Activated CD4-positive, alpha-beta memory T cell treated with anti-CD3 and anti-CD28 coated beads, Interleukin-2, amount 10 ng/mL, durations not matched to agents 7 days and 5 days (primary cell): ENCODE measurements around the gene RTN4. TPM values are rescaled to one million over a fixed set of nuclear protein-coding genes. Genes with fewer than 3 reads are reported as not detected.
"Not testable (repeated sequence)": the region's sequence is repeated elsewhere in the genome, so short reads cannot be mapped to it uniquely, and the experiment has no call there.

Experiments used
- CTCF ChIA-PET: fragments of 350-600 bp; sonication (Branson Sonifier 250); formaldehyde crosslinking; loops from one replicate; lab custom pipeline; 2021; ENCODE audit warnings: antibody characterized with exemption, inconsistent platforms; lab: Charles Lee
- POLR2A ChIA-PET: fragments of 350-600 bp; sonication (Branson Sonifier 250); formaldehyde crosslinking; loops from one replicate; lab custom pipeline; 2021; ENCODE audit warnings: antibody characterized with exemption; lab: Charles Lee
- DNase-seq: peaks from one replicate; pipeline ENCODE4 v3.0.0-alpha.2; 2020
- H3K27ac Mint-ChIP-seq: one replicate; pipeline ENCODE4 v1.8.0; 2021; ENCODE audit warnings: mild to moderate bottlenecking, mixed read lengths
- H3K27me3 Mint-ChIP-seq: one replicate; pipeline ENCODE4 v1.8.0; 2021; ENCODE audit warnings: mixed read lengths
- H3K36me3 Mint-ChIP-seq: one replicate; pipeline ENCODE4 v1.8.0; 2021; ENCODE audit warnings: low read depth, mixed read lengths
- H3K4me1 Mint-ChIP-seq: one replicate; pipeline ENCODE4 v1.8.0; 2021; ENCODE audit warnings: mixed read lengths
- H3K4me3 Mint-ChIP-seq: one replicate; pipeline ENCODE4 v1.8.0; 2021; ENCODE audit warnings: mild to moderate bottlenecking, mixed read lengths
- H3K9me3 Mint-ChIP-seq: one replicate; pipeline ENCODE4 v1.8.0; 2021; ENCODE audit warnings: mixed read lengths
- total RNA-seq, 2 experiments: library from RNA; stranded (reverse); gene quantifications; one replicate each; pipeline ENCODE4 v1.2.3, GENCODE V29; 2021

The RTN4 gene
- total RNA-seq, 2 experiments from 2014 or later: 90.1 to 92.4 TPM

DNA sequence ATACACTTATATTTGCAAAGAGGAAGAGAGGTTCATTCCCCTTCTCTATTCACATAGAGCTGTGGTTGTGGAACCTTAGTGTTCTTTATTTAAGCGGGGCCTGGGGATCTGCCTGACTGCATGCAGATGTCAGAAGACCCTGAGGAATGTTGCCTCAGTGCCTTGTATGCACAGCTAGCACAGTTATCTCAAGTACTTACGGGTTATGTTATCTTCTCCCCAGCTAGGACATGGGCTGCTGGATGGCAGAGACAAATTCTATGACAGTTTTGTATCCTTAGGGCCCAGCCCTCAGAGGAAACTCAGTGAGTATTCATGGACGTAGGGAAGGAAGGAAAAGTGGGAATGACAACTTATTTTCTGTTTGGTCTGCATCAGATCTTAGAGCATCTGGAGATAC, 37.7 kb upstream of the RTN4 start:
- peaks cover 14% of the 10 kb centered on the region for H3K4me1 Mint-ChIP-seq

DNA sequence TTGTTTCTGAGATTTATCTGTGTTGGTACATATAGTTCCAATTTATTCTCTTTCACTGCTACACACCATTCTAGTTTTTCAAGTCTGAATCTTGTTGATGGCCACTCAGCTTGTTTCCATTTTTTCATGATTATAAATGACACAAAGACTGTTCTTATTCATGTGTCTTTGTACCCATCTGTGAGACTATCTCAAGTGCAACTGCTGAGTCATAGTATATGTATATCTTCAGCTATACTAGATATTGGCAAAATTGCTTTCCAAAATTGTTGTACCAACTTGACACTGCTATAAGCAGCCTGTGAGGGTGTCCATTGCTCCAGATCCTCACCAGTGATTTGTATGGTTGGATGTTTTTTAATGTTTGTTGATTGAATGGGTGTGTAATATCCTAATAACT, 37.2 kb upstream of the RTN4 start:
- no peak overlapping the region for H3K27ac Mint-ChIP-seq
- H3K4me3 Mint-ChIP-seq: no peak overlapping the region
- ChIA-PET CTCF (no interaction called here), POLR2A (no interaction called here)
- H3K9me3 Mint-ChIP-seq: no peaks in the 10 kb centered on the region
- no peaks in the 10 kb centered on the region for H3K27me3 Mint-ChIP-seq
- no peak for DNase-seq
- H3K4me1 Mint-ChIP-seq: peaks cover 9% of the 10 kb centered on the region
- no peaks in the 10 kb centered on the region for H3K36me3 Mint-ChIP-seq

More for the DNA sequence above, 37.7 kb upstream of the RTN4 start:
- ChIA-PET CTCF (no interaction called here), POLR2A (no interaction called here)
- no peak for DNase-seq
- Mint-ChIP-seq H3K27me3 (no peaks in the 10 kb centered on the region), H3K4me3 (no peak overlapping the region), H3K9me3 (no peaks in the 10 kb centered on the region), H3K36me3 (no peaks in the 10 kb centered on the region), H3K27ac (no peak overlapping the region)

DNA sequence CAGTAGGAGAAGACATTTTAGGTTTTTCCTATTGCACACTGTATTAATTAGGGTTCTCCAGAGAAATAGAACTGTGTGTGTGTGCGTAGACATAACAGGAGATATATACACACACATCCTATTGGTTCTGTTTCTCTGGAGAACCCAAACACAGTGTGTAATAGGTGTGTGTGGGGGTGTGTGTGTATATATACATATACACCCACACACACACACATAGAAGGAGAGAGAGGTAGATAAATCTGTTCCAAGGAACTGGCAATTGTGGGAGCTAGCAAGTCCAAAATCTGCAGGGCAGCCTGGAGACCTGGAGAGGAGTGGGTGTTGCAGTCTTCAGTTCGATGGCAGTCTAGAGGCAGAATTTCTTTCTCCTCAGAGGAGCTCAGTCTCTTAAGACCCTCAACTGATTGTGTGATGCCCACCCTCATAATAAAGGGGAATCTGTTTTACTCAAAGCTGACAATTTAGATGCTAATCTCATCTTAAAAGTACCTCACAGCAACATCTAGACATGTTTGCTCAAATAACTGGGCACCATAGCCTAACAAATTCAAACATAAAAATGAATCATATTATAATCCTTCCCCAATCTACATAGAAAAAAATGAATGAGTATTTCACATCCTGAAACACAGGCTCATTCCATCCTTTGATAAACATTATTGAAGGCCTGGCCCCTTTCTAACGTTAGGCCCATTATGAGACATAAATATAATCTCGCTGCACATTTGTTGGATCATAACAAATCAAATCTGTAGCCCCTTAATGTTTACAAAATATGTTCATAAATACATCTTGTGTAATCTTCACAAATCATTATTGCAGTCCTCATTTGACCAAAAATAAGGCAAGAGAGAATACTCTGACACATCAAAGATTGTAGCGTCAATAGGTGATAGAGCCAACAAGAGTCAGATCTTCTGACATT, 35.1 kb upstream of the RTN4 start:
- H3K9me3 Mint-ChIP-seq: peaks cover 1% of the 10 kb centered on the region
- H3K4me3 Mint-ChIP-seq: no peak overlapping the region
- H3K4me1 Mint-ChIP-seq: peaks cover 4% of the 10 kb centered on the region
- ChIA-PET POLR2A (interaction anchor here (1.1 kb wide), 1 partner anchor 36 kb away, joined by 3 read pairs; the partner anchor contains the start of gene RTN4), CTCF (no interaction called here)
- no peak for DNase-seq
- no peaks in the 10 kb centered on the region for H3K27me3 Mint-ChIP-seq
- no peaks in the 10 kb centered on the region for H3K36me3 Mint-ChIP-seq
- H3K27ac Mint-ChIP-seq: no peak overlapping the region

DNA sequence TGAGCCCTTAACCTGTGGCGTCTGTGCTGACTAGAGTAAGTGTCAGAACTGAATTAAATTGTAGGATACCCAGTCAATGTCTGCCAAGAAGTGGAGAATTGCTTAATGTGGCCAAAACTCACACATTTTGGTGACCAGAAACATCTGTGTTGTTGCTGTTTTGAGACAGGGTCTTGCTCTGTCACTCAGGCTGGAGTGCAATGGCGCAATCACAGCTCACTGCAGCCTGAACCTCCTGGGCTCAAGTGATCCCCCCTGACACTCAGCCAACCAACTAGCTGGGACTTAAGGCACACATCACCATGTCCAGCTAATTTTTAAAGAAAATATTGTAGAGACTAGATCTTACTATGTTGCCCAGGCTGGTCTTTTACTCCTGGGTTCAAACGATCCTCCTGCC, 34.4 kb upstream of the RTN4 start:
- H3K27ac Mint-ChIP-seq: no peak overlapping the region
- no peak for DNase-seq
- no peaks in the 10 kb centered on the region for H3K27me3 Mint-ChIP-seq
- CTCF ChIA-PET: no interaction called here
- H3K36me3 Mint-ChIP-seq: no peaks in the 10 kb centered on the region
- H3K4me1 Mint-ChIP-seq: peaks cover 4% of the 10 kb centered on the region
- no peak overlapping the region for H3K4me3 Mint-ChIP-seq
- H3K9me3 Mint-ChIP-seq: peaks cover 5% of the 10 kb centered on the region
- POLR2A ChIA-PET: interaction anchor here (1.1 kb wide), 1 partner anchor 35 kb away, joined by 3 read pairs; the partner anchor contains the start of gene RTN4

DNA sequence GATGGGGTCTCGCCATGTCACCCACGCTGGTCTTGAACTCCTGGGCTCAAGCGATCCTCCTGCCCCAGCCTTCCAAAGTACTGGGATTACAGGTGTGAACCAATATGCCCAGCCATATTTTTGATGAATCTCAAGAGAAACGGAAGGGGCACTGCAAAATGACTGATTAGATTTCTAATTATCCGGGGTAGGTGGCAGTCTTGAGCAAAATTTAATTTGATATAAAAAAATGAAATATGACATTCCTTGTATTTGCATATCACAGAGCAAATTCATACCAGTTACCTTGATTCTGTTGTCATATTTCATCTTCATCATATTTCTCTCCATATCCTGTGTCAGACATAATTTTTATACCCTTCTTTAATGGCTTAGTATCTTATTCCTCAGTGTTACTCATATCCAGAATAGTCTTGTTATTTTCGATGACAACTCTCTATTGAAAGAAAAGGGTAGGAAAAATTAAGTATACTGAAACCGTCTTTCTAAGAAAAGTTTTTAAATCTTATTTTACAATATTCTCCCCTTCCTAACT, 30.0 kb upstream of the RTN4 start:
- Mint-ChIP-seq H3K36me3 (no peaks in the 10 kb centered on the region), H3K9me3 (peaks cover 10% of the 10 kb centered on the region), H3K4me3 (no peak overlapping the region), H3K27ac (no peak overlapping the region), H3K4me1 (peaks cover 4% of the 10 kb centered on the region), H3K27me3 (no peaks in the 10 kb centered on the region)
- DNase-seq: no peak
- POLR2A ChIA-PET: no interaction called here
- CTCF ChIA-PET: no interaction called here

DNA sequence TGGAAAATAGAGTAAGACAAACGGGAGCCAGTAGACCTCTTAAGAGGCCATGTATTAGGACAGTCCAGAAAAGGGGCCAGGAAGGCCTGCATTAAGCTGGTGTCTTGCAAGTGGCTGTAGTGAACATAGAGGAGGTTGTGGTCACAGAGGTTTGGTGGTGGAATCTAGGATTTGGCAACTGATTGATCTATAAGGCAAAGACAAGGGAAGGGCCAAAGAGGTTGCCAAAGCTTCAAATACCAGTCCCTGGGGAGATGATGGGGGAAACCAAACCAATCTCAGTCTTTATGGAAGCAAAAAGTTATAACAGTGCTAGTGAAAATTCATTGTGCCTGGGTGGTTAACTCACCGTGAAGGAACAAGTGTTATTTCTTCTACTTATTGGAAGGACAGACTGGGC, 28.7 kb upstream of the RTN4 start:
- ChIA-PET CTCF (no interaction called here), POLR2A (no interaction called here)
- Mint-ChIP-seq H3K27ac (no peak overlapping the region), H3K9me3 (peaks cover 10% of the 10 kb centered on the region), H3K27me3 (no peaks in the 10 kb centered on the region), H3K4me1 (peaks cover 4% of the 10 kb centered on the region), H3K4me3 (no peak overlapping the region), H3K36me3 (no peaks in the 10 kb centered on the region)
- no peak for DNase-seq

DNA sequence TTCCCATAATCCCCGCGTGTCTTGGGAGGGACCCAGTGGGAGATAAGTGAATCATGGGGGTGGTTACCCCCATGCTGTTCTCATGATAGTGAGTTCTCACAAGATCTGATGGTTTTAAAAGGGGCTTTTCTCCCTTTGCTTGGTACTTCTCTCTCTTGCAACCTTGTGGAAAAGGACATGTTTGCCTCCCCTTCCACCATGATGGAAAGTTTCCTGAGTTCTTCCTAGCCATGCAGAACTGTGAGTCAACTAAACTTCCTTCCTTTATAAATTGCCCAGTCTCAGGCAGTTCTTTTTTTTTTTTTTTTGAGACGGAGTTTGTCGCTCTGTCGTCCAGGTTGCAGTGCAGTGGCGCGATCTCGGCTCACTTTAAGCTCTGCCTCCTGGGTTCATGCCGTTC, 26.5 kb upstream of the RTN4 start:
- Mint-ChIP-seq H3K36me3 (no peaks in the 10 kb centered on the region), H3K4me1 (no peaks in the 10 kb centered on the region), H3K4me3 (no peak overlapping the region), H3K27ac (no peak overlapping the region), H3K9me3 (peaks cover 10% of the 10 kb centered on the region), H3K27me3 (no peaks in the 10 kb centered on the region)
- no peak for DNase-seq
- POLR2A ChIA-PET: no interaction called here
- CTCF ChIA-PET: interaction anchor here (1.7 kb wide), 1 partner anchor 28 kb away, joined by 6 read pairs; no protein-coding TSS in a partner anchor

DNA sequence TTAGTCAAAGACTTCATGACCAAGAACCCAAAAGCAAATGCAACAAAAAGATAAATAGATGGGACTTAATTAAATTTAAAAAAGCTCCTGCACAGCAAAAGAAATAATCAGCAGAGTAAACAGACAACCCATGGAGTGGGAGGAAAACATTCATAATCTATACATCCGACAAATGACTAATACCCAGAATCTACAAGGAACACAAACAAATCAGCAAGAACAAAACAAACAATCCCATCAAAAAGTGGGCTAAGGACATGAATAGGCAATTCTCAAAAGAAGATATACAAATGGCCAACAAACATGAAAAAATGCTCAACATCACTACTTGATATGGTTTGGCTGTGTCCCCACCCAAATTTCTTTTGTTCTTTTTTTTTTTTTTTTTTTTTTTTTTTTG, 25.8 kb upstream of the RTN4 start:
- H3K27me3 Mint-ChIP-seq, POLR2A ChIA-PET: not testable (repeated sequence)

DNA sequence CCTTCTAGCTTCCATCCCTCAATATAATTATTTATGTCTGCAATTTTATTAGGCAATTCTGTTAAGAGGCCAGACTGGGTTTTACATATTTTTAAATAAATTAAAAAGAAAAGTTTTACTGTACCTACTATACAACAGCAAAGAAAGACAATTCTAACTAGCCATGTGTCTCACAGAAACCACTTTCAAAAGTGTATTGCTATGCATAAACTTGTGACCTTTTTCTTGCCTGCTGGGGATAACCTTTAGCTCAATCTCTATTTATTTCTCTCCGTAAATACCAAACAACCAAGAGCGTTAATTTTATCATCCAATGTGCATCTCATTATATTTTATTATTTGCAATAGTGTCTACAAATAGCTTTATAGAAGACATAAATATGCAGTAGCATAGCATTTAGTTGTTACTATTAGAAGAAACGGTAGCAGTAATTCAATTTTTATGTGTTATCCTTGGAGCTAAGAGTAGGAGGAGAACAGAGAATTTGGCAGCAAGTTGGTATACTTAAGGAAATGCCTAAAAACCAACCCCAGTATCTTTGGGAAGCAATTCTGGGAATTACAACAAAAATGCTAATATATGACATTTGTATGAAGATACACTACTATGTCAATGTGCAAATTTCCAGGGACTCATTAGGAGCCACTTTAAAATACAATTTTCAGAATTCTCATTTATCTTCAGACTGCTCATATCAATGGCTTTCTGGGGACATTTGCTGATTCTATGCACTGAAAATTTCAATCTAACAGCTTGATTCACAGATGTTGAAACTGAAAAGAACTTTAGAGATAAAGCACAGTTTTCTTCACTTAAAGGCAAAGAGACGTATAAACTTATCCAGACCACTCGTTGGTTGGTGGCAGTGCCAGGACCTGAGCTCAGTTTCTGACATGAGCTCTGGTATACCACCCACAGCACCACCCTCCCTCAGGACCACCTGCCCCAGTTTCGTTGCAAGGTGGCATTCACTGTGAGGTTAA, 23.0 kb upstream of the RTN4 start:
- no peak overlapping the region for H3K27ac Mint-ChIP-seq
- POLR2A ChIA-PET: no interaction called here

More for the DNA sequence above, 25.8 kb upstream of the RTN4 start:
- H3K27ac Mint-ChIP-seq, DNase-seq, H3K4me1 Mint-ChIP-seq, H3K4me3 Mint-ChIP-seq, H3K36me3 Mint-ChIP-seq, CTCF ChIA-PET, H3K9me3 Mint-ChIP-seq: not testable (repeated sequence)

DNA sequence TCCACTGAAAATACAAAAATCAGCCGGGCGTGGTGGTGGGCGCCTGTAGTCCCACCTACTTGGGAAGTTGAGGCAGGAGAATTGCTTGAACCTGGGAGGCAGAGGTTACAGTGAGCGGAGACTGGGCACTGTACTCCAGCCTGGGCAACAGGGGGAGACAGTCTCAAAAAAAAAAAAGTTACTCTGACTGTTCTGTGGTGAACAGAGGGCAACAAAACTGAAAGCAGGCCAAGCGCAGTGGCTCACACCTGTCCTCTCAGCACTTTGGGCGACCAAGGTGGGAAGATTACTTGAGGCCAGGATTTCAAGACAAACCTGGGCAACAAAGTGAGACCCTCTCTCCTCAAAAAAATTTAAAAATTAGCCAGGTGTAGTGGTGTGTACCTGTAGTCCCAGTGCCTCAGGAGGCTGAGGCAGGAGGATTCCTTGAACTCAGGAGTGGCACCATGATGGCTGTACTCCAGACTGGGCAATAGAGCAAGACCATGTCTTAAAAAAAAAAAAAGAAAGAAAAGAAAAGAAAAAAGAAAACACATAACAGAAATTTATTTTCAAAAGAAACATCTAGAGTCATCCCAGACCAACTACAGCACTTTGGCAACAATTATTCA, 13.6 kb upstream of the RTN4 start:
- ChIA-PET POLR2A (interaction anchor here (1.5 to 1.7 kb wide), 2 partner anchors 14 kb away, joined by 4 to 5 read pairs; partner anchors contain the start of gene RTN4), CTCF (interaction anchor here (0.7 kb wide), 1 partner anchor 44 kb away, joined by 5 read pairs; no protein-coding TSS in a partner anchor)
- Mint-ChIP-seq H3K27ac (peak overlapping the region; percentile 13), H3K27me3 (no peaks in the 10 kb centered on the region), H3K9me3 (no peaks in the 10 kb centered on the region), H3K36me3 (no peaks in the 10 kb centered on the region), H3K4me3 (no peak overlapping the region), H3K4me1 (peaks cover 7% of the 10 kb centered on the region)
- DNase-seq: no peak

More for the DNA sequence above, 23.0 kb upstream of the RTN4 start:
- no peaks in the 10 kb centered on the region for H3K4me1 Mint-ChIP-seq
- H3K27me3 Mint-ChIP-seq: peaks cover 3% of the 10 kb centered on the region
- H3K4me3 Mint-ChIP-seq: no peak overlapping the region
- CTCF ChIA-PET: interaction anchor here (1.4 kb wide), 1 partner anchor 20 kb away, joined by 3 read pairs; no protein-coding TSS in a partner anchor
- H3K36me3 Mint-ChIP-seq: no peaks in the 10 kb centered on the region
- H3K9me3 Mint-ChIP-seq: no peaks in the 10 kb centered on the region
- no peak for DNase-seq

DNA sequence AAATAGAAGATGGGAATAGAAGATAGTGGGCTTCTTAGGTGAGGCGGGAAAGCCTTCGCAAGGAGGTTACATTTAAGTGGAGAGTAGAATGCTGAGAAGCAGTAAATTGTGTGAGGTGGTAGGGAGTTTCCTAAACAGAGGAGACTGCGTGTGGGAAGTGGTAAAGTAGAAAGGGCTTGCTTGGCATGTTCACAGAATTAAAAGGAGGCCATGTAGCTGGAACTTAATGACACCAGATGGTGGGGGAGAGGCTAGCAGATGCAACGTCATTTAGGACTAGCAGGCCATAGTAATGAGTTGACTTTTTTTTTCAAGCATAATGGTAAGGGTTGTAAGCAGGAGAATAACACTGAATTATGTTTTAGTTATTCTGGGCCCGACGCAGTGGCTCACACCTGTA, 13.0 kb upstream of the RTN4 start:
- POLR2A ChIA-PET: interaction anchor here (0.6 to 1.5 kb wide), 2 partner anchors 13 to 34 kb away, joined by 4 read pairs; partner anchors contain the start of gene RTN4
- CTCF ChIA-PET: interaction anchor here (0.9 to 1.4 kb wide), 2 partner anchors 15 to 105 kb away, joined by 3 to 5 read pairs; no protein-coding TSS in a partner anchor
- Mint-ChIP-seq H3K27me3 (no peaks in the 10 kb centered on the region), H3K9me3 (no peaks in the 10 kb centered on the region), H3K4me1 (peaks cover 7% of the 10 kb centered on the region), H3K4me3 (no peak overlapping the region), H3K27ac (peak overlapping the region; percentile 9), H3K36me3 (no peaks in the 10 kb centered on the region)
- no peak for DNase-seq

DNA sequence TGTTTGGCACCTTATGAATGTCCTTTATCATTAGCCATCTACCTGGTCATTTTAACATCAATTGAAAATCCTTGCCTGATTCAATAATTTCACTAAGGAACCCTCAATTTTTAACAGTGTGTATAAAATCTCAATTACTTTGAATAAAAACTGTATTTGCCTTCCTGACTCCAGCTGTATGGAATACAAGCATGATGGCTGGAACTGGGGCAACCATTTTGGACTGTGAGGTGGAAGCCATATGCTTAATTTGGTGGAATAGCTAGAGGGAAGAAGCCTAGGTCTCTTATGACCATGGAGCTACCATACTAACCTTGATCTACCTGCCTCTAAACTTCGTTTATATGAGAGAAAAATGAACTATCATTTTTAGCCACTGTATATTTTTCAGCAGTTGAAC, 12.5 kb upstream of the RTN4 start:
- no peak overlapping the region for H3K27ac Mint-ChIP-seq
- ChIA-PET CTCF (interaction anchor here (0.9 to 1.4 kb wide), 2 partner anchors 14 to 105 kb away, joined by 3 to 5 read pairs; no protein-coding TSS in a partner anchor), POLR2A (interaction anchor here (0.6 to 1.5 kb wide), 2 partner anchors 13 to 34 kb away, joined by 4 read pairs; partner anchors contain the start of gene RTN4)
- no peak overlapping the region for H3K4me3 Mint-ChIP-seq
- H3K4me1 Mint-ChIP-seq: peaks cover 7% of the 10 kb centered on the region
- H3K27me3 Mint-ChIP-seq: no peaks in the 10 kb centered on the region
- no peaks in the 10 kb centered on the region for H3K36me3 Mint-ChIP-seq
- no peaks in the 10 kb centered on the region for H3K9me3 Mint-ChIP-seq
- no peak for DNase-seq
